ENCODE data around the gene CPEB4.
A peak's percentile ranks its signal among the peaks of the same experiment; 100 is the strongest.

CPEB4 gene

GRCh38 chr5:173869316-173869715, 18.8 kb upstream of the CPEB4 start:
- no peaks in the 10 kb centered on the region for H3K4me1 Mint-ChIP-seq
- H3K27me3 Mint-ChIP-seq, result peaks cover 2% of the 10 kb centered on the region

GRCh38 chr5:173872957-173873305, 15.2 kb upstream of the CPEB4 start:
- Mint-ChIP-seq H3K9me3 (no peaks in the 10 kb centered on the region), H3K4me3 (no peak overlapping the region)

More at GRCh38 chr5:173869316-173869715, 18.8 kb upstream of the CPEB4 start:
- H3K27ac Mint-ChIP-seq, result no peak overlapping the region
- H3K36me3 Mint-ChIP-seq, result no peaks in the 10 kb centered on the region
- no peaks in the 10 kb centered on the region for H3K9me3 Mint-ChIP-seq
- no peak overlapping the region for H3K4me3 Mint-ChIP-seq

GRCh38 chr5:173873306-173873922, 14.7 kb upstream of the CPEB4 start:
- H3K27ac Mint-ChIP-seq, result no peak overlapping the region
- no peaks in the 10 kb centered on the region for H3K9me3 Mint-ChIP-seq
- H3K4me1 Mint-ChIP-seq, result no peaks in the 10 kb centered on the region
- no peaks in the 10 kb centered on the region for H3K36me3 Mint-ChIP-seq
- H3K4me3 Mint-ChIP-seq, result no peak overlapping the region
- no peaks in the 10 kb centered on the region for H3K27me3 Mint-ChIP-seq

More at GRCh38 chr5:173872957-173873305, 15.2 kb upstream of the CPEB4 start:
- no peaks in the 10 kb centered on the region for H3K27me3 Mint-ChIP-seq
- no peak overlapping the region for H3K27ac Mint-ChIP-seq
- H3K4me1 Mint-ChIP-seq, result no peaks in the 10 kb centered on the region
- H3K36me3 Mint-ChIP-seq, result no peaks in the 10 kb centered on the region

- H3K4me3 Mint-ChIP-seq, result no peak overlapping the region
- H3K27me3 Mint-ChIP-seq, result no peaks in the 10 kb centered on the region
- H3K4me1 Mint-ChIP-seq, result no peaks in the 10 kb centered on the region
- no peaks in the 10 kb centered on the region for H3K36me3 Mint-ChIP-seq
- H3K27ac Mint-ChIP-seq, result no peak overlapping the region
- no peaks in the 10 kb centered on the region for H3K9me3 Mint-ChIP-seq
These were observed 13.0 kb upstream of the CPEB4 start for GRCh38 chr5:173875189-173875588.

GRCh38 chr5:173878224-173878967, 9.8 kb upstream of the CPEB4 start:
- Mint-ChIP-seq H3K36me3 (no peaks in the 10 kb centered on the region), H3K4me3 (no peak overlapping the region), H3K4me1 (peaks cover 4% of the 10 kb centered on the region), H3K9me3 (no peaks in the 10 kb centered on the region), H3K27ac (no peak overlapping the region), H3K27me3 (no peaks in the 10 kb centered on the region)

GRCh38 chr5:173880306-173880985, 7.7 kb upstream of the CPEB4 start:
- H3K27ac Mint-ChIP-seq, result no peak overlapping the region
- no peaks in the 10 kb centered on the region for H3K27me3 Mint-ChIP-seq
- no peaks in the 10 kb centered on the region for H3K9me3 Mint-ChIP-seq

DNA sequence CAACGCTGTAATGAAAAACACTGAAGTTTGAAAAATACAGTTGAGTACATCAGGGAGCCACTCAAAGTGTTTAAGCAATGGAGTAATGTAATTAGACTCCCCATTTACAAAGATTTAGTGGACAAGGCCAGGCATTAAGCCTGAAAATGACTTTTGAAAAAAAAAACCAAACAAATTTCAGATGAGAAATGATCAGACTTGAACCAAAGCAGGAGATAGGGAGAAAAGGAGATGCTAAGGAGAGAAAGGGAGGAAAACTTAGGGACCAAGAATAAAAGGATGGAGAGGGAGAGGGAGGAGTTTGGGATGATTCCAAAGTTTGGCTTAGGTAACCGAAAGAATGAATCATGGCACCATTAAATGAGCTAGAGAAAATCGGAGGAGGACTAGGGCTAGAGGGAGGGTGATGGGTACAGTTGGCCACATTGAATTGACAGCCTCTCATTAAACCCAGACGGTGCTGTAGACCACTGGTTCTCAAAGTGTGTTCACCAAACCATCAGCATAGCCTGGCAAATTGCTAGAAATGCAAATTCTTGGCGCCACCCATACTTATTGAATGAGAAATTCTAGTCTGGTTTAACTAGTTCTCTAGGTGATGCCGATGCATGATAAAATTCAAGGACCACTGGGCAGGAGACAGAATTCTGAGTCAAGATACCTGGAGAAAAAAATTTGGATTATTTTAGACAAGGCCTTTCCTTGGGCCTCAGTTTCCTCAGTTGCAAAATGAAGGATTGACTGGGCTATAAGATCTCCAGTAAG, 6.2 kb upstream of the CPEB4 start:
- H3K27ac Mint-ChIP-seq, result no peak overlapping the region
- H3K9me3 Mint-ChIP-seq, result no peaks in the 10 kb centered on the region
- H3K27me3 Mint-ChIP-seq, result no peaks in the 10 kb centered on the region
- H3K36me3 Mint-ChIP-seq, result no peaks in the 10 kb centered on the region
- H3K4me3 Mint-ChIP-seq, result no peak overlapping the region
- peaks cover 33% of the 10 kb centered on the region for H3K4me1 Mint-ChIP-seq

More at GRCh38 chr5:173880306-173880985, 7.7 kb upstream of the CPEB4 start:
- Mint-ChIP-seq H3K4me1 (peaks cover 18% of the 10 kb centered on the region), H3K36me3 (no peaks in the 10 kb centered on the region), H3K4me3 (no peak overlapping the region)

- Mint-ChIP-seq H3K4me3 (no peak overlapping the region), H3K27me3 (no peaks in the 10 kb centered on the region), H3K27ac (no peak overlapping the region), H3K9me3 (no peaks in the 10 kb centered on the region), H3K4me1 (peaks cover 39% of the 10 kb centered on the region), H3K36me3 (no peaks in the 10 kb centered on the region)
These were observed 5.5 kb upstream of the CPEB4 start for GRCh38 chr5:173882632-173883031.

GRCh38 chr5:173883347-173883924, 4.7 kb upstream of the CPEB4 start:
- no peak overlapping the region for H3K4me3 Mint-ChIP-seq
- H3K4me1 Mint-ChIP-seq, result peaks cover 46% of the 10 kb centered on the region
- no peaks in the 10 kb centered on the region for H3K27me3 Mint-ChIP-seq
- no peak overlapping the region for H3K27ac Mint-ChIP-seq
- no peaks in the 10 kb centered on the region for H3K36me3 Mint-ChIP-seq
- no peaks in the 10 kb centered on the region for H3K9me3 Mint-ChIP-seq

DNA sequence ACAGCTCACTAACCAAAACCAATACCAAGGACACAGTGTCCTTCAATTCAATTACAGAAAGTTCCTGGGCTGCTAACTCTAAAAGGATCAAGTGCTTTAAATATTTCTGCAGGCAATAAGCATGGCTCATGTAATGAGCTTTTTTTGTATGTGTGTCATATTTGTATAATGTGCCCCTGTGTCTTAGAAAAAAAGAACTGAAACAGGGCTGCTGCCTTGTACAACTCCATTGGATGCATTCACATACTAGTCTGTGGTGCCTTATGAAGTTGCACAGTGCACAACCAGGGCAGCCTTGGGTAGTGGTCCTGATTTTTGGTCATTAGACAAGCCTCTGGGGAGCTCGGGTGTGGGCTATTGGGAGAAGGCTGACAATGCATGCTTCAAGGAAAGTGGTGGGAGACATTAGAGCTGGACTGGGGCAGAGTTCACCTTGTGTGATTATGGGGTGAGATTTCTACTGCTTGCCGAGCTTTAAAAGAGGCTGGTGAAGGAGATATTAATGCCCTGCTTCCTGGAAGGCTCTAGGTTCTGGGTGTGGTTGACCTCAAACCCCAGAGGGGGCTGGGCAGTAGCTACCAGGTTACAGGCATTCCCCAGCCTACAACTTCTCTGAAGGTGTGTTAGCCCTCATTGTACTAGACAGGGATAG, 3.6 kb upstream of the CPEB4 start:
- H3K9me3 Mint-ChIP-seq, result no peaks in the 10 kb centered on the region
- H3K4me3 Mint-ChIP-seq, result peak overlapping the region; percentile 5
- H3K27me3 Mint-ChIP-seq, result no peaks in the 10 kb centered on the region
- no peaks in the 10 kb centered on the region for H3K36me3 Mint-ChIP-seq
- peaks cover 53% of the 10 kb centered on the region for H3K4me1 Mint-ChIP-seq
- H3K27ac Mint-ChIP-seq, result peak overlapping the region; percentile 38

DNA sequence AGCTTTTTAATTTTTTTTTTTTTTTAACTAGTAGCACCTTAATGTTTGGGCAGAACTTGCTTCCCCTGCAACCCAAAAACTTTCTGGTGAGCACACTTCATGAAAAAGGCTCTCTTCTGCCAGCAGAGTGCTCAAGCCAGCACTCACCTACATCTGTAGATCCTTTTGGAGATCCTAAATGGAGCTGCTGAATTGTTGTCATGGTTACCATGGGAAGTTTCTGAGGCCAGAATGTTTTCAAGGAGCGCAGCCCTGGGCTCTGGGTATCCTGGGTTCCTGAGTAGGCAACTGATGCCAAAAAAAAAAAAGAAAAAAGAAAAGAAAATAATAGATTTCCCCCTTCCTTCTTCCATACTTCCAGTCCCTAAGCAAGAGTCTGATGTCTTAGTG, 3.1 kb upstream of the CPEB4 start:
- no peak overlapping the region for H3K27ac Mint-ChIP-seq
- no peaks in the 10 kb centered on the region for H3K9me3 Mint-ChIP-seq
- H3K27me3 Mint-ChIP-seq, result no peaks in the 10 kb centered on the region
- H3K4me1 Mint-ChIP-seq, result peaks cover 58% of the 10 kb centered on the region
- no peak overlapping the region for H3K4me3 Mint-ChIP-seq
- H3K36me3 Mint-ChIP-seq, result no peaks in the 10 kb centered on the region

GRCh38 chr5:173885475-173886010, 2.6 kb upstream of the CPEB4 start:
- peaks cover 63% of the 10 kb centered on the region for H3K4me1 Mint-ChIP-seq
- peak overlapping the region; percentile 63 for H3K27ac Mint-ChIP-seq
- no peaks in the 10 kb centered on the region for H3K36me3 Mint-ChIP-seq
- peak overlapping the region; percentile 16 for H3K4me3 Mint-ChIP-seq
- no peaks in the 10 kb centered on the region for H3K27me3 Mint-ChIP-seq
- H3K9me3 Mint-ChIP-seq, result no peaks in the 10 kb centered on the region

- Mint-ChIP-seq H3K27ac (peak overlapping the region; percentile 66), H3K36me3 (no peaks in the 10 kb centered on the region), H3K27me3 (no peaks in the 10 kb centered on the region), H3K4me3 (peak overlapping the region; percentile 41), H3K9me3 (no peaks in the 10 kb centered on the region), H3K4me1 (peaks cover 68% of the 10 kb centered on the region)
These were observed 2.0 kb upstream of the CPEB4 start for GRCh38 chr5:173886150-173886549.

DNA sequence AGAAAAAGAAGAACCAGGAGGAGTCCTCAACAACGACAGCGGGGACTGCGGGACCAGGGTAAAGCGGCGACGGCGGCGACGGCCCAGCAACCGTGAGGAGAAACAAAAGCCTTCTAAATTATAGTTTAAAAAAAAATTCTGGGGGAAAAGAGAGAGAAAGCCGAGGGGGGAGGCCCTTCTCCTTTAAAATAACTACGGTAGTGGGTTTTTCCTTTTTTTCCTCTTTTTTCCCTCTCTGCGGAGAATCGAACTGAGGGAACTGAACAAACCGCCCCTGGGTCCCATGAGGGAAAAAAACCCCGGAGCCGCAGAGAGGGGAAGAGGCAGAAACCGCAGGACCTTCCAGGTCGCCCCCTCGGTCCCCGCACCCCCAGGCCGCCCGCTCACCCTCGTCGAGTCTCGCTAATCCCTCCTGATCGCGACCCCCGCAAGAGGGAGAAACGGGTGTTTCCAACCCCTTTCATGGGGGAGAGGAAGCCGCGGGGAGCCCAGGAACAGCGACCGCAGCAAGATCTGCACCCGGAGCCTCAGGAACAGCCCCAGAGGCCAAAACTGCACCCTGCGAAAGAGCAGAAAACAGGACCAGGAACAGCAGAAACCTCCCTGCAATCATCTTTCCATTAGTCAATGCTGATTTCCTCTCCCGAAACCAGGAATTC, 453 bp downstream of the CPEB4 start:
- Mint-ChIP-seq H3K9me3 (no peaks in the 10 kb centered on the region), H3K27me3 (no peaks in the 10 kb centered on the region), H3K4me1 (peaks cover 81% of the 10 kb centered on the region), H3K27ac (peak overlapping the region; percentile 100), H3K4me3 (peak overlapping the region; percentile 99), H3K36me3 (peaks cover 2% of the 10 kb centered on the region)

Data from activated naive CD4-positive, alpha-beta T cell treated with anti-CD3 and anti-CD28 coated beads, Interleukin-2, amount 50 U/mL, for 24 hours (primary cell).